ENCODE measurements around the gene KBTBD4.
A peak's percentile ranks its signal among the peaks of the same experiment; 100 is the strongest.

KBTBD4 gene

DNA sequence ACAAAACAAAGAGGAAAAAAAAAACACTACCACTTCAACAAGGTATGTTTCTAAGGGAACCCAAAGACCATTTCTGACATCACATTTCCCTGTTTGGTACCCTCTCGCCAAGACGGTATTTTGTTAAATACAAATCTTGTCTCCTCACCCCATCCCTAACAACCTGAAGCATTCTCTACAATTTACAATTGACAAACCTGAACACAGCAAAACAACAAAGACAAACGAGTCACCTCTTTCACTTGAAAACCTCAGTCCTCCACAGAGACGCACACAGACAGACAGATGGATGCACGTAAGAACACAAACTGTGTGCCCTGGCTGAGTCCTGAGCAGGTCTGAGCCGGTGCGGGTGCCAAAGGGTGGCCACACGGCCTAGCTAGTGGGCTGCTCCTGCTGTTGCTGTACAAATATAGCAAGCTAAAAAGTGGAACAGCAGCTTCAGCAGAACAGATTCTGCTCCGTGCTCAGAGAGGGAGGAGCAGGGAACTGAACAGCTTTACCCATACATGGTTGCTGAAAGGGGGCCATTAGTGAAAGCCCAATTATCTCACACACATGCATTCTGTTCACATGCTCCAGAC lies 54.4 kb downstream of the KBTBD4 start:
- no peak for DNase-seq (ENCODE audit: low read depth)

DNA sequence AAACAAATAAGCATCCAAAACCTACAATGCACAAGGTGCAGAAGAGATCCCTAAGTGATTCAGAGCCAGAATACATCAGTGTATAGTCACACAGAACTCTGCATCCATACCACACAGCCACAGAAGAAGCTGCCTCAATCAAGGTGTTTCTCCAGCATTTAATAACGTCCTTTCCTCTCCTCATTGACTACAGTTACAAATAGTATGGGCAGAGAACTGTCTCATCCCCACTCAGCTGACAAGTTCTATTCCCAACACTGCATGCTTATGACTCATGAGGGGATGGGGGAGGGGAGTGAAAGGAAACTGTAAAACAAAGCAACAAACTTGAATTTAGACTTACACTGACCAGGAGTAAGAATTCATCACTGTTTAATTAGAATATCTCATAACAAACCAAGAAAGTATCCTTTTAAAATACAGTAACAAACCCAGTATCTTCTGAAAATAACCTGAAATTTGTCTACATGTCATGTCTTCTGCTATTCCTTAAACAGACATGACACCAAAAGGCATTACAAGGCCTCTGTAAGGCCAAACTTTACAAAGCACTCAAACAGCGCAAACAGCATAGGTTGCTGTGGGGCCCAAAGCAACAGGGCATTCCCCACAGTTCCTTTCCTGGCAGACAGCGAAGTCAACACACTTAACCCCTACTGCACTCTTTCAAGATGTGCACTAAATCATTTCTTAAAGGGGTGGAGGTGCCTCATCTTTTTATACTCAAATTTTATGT lies 55.1 kb downstream of the KBTBD4 start:
- peak; percentile 60 for DNase-seq (ENCODE audit: low read depth)
